ENCODE results near the gene CAMTA1.

Gene CAMTA1

GRCh38 chr1:7010534-7011200, 225.4 kb downstream of the CAMTA1 start:
- no peak for DNase-seq

GRCh38 chr1:7011826-7012225, 226.6 kb downstream of the CAMTA1 start:
- DNase-seq: no peak

- DNase-seq: no peak
Observed at GRCh38 chr1:7012461-7012924, 227.2 kb downstream of the CAMTA1 start.

- DNase-seq: no peak
Observed at GRCh38 chr1:7013833-7014639, 228.8 kb downstream of the CAMTA1 start.

GRCh38 chr1:7014640-7014930, 229.3 kb downstream of the CAMTA1 start:
- no peak for DNase-seq

DNA sequence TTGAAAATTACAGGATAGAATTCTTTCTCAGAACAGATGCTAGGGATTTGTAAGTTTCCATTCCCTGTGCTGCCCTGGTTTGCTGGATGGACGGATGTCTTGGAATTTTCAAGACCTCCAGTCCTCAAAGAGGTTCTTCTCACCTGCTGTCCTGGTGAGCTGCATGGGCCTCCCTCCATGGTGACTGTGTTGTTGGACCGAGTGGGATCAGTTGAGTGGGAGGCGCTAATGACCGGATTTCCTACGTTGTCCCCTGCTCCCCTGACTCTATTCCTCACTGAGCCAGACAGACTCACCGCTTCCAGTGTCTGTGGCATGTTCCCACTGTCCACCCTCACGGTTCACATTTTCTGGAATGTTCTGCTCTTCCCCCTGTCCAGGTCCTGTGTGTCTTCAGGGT, 229.8 kb downstream of the CAMTA1 start:
- no peak for DNase-seq

DNA sequence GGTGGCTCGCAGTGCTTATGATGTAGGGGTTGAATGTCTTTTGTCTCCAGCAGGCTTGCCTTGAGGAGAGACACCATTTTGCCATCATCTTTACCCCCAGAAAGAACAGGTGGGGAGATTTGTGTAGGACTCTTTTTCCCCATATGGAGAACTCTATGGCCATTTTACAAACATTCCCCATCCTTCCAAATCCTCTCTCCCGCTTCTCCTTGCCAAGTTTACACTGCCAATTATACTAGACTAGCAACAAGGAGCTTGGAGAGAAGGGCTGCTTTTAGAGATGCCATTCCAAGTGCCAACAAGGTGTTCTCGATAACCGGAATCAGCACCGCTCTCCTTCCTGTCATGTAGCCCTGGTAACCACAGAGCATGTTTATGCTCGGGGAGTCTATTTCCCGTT, 233.1 kb downstream of the CAMTA1 start:
- DNase-seq: no peak

- DNase-seq: no peak
Observed at GRCh38 chr1:7018826-7019225, 233.6 kb downstream of the CAMTA1 start.

DNA sequence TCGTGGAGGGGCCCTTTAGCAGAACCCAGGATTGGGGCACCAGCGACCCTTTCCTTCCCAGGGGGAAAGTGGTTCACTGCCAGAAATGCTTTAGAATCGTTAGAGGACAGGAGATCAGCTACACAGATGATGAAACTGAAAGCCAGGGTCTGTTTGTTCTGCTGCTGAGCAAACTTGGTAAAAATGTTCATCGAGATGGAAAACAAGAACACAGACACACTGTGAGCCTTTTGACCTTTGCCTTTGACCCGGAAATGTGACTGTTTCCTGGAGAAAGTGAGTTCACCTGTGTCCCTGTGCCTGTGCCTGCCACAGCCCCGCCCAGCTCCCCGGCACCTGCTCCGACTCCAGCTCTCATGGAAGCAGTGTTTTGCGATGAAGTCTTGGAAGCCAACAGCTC, 234.3 kb downstream of the CAMTA1 start:
- no peak for DNase-seq

GRCh38 chr1:7022058-7022457, 236.8 kb downstream of the CAMTA1 start:
- DNase-seq: no peak

DNA sequence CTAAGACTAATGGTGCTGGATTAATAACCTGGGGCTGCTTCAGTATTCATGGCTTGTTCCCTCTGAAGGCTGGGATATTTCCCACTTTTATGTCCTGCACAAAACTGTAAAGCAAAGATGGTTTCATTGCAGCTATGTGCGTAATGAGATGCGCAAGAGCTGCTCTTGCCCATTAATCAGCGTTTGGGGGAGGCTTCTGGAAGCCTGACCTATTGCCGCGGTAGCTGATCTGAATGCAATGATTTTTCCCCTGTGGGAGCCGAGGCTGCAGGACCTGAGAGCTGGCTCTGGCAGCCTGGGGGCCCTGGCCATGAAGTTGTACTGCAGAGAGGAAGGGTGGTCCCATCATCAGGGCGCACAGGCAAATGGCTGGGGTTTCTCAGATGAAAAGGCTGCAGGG, 239.8 kb downstream of the CAMTA1 start:
- no peak for DNase-seq

GRCh38 chr1:7026169-7026568, 240.9 kb downstream of the CAMTA1 start:
- no peak for DNase-seq

GRCh38 chr1:7032992-7033391, 247.7 kb downstream of the CAMTA1 start:
- no peak for DNase-seq

DNA sequence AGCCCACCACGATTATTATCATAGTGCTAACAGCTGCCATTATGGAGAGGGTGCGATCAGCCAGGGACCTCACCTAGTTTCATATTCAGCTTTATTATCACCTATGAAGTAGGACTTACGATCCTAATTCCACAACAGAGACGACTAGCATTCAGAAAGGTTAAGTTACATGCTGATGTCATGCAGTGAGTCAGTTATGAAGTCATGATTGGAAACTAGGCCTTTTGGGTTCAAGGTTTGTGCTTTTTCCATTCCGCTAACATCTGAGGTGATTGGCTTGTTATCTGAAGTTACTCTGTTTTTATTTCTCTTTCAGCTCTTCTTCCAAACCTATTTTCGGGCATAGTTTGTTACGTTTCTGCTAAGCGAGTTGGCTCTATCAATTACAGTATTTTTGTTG, 251.1 kb downstream of the CAMTA1 start:
- no peak for DNase-seq

- DNase-seq: no peak
Observed at GRCh38 chr1:7039590-7040220, 254.5 kb downstream of the CAMTA1 start.

GRCh38 chr1:7040969-7041695, 255.9 kb downstream of the CAMTA1 start:
- DNase-seq: no peak

DNA sequence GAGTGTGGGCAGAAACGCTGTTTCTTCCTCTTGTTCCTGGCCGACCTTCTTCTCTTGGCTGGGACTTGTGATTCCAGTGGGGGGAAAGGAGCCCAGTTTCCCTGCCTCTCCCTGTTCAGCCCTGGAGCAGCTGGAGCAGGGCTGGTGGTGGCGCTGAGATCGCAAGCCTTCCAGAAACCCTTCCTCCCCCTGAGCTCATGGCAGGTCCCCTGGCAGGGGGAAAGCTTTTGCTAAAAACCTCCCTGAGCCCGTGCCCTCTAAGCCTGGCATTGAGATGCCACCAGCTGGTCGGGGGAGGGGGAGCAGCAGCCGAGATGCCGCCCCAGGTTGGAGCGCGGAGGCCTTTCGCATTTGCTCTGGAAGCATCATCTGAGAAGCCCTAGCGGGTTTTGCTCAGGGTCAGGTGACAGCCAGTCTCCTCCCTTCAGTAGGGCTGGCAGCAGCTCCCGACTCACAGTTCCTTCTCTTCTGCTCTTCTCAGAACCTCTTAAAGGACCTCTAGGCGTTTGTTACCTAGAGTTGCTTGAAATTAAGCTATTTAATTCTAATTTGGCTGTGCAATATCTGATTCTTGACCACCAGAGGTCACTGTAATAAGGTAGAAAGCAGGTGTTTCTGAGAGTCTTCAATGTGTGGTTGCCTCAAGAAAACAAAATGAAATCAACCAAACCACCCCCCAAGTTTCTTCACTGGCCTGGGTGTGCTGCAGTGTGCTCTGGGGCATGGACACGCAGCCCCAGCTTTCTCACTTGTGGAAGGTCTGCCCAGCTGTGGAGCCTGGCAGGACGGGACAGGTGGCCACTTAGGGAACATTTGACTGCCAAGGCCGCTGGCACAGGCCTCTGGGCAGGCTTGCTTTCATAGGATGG, 257.3 kb downstream of the CAMTA1 start:
- DNase-seq: no peak

GRCh38 chr1:7043191-7043549, 257.9 kb downstream of the CAMTA1 start:
- DNase-seq: no peak

- no peak for DNase-seq
Observed at GRCh38 chr1:7043719-7044535, 258.7 kb downstream of the CAMTA1 start.

DNA sequence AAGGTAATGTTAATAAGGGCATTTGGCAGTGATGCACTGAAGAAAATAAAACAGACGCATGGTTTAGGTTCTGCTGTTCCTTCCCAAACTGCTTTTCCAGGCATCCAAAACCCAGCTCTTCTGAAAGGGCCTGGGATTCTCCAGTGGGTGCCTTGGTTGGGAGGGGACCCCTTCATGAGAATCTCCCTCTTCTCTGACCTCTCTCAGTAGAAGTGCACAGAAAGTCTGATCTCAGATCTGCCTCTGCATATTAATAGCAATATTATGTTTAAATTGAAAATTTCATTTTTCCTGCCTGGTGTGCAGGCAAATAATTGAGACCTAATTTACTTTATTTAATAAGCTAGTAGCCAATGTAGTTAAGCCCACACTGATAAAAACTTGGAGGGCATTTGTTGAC, 260.6 kb downstream of the CAMTA1 start:
- DNase-seq: no peak

DNA sequence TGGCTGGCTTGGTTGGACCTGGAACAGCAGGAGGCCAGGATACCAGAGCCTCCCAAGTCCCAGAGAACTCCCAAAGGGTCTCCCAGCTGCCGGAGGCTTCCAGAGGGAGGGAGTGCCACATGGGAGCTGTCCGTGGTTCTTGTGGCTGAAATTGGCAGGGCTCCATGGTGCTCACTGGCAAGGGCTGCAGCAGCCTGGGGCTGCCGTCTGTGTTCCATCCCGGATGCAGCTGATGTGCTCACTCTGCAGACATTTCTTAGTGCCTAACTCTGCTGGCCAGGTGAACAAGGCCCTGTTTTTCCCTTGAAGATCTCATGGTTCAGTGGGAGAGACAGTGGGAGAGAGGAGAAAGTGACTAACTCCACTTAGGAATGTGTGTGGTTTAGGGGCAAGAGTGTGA, 261.1 kb downstream of the CAMTA1 start:
- no peak for DNase-seq

DNA sequence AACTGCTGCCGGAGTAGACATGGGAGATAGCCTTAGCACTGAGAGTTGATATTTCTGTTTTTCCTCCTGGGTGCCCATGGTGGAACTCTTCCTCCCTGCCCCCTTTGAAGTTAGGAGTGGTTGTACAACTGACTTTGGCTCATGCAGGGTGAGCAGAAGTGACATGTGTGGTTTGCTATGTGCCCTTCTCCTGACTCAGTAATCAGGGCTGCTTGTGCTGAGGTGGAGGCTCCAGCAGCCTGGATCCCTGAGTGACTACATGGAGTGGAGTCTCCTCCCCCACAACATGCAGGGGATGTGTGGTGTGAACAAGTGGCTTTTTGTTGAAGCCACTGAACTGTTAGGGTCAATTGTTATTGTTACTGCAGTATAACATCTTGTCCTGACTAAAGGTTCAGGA, 261.6 kb downstream of the CAMTA1 start:
- DNase-seq: no peak
